GM19328 (cell line): ENCODE measurements around the gene IMP3.

Source experiments
- ATAC-seq: cut with Tn5 transposase; IDR thresholded peaks from one replicate; pipeline ENCODE4 v1.9.1; 2021; ENCODE audit warnings: mild to moderate bottlenecking, moderate library complexity; ENCODE audit not compliant: unreplicated experiment

IMP3 gene

DNA sequence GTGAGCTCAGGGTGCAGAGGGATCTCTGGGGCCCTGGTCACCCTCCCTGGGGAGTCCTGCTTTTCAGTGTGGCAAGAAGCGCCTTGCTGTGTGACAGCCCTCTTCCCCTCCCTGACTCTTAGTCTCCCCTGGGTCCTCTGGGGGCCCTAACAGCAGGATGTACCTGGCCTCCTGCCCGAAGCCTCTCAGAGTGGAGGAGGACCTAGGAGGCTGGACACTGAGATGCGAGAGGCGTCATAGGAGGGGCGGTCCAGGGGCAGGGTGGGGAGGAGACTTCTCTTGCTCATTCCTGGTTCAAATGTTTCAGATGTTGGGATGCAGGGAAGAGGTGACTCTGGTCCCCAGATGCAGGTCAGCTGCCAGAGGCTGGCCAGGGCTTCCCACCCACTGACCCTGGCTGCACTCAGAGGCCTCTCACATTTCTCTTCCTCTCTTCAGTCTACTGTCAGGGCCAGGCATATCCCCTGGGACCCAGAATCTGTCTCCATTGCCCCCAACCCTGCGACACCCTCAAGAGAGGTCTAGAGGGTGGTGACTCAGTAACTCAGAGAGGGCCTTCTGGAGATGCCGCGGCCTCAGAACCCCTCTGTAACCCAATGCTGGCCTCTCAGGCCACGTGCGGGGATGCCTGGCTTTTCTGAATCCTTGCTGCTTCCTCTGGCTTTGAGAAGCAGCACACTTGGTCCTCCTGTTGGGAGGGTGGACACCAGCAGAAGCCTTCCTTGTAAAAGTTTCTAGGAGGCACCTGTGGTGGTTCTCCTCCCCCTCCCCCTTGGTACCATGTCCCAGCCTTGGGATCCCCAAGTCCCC lies 33.6 kb upstream of the IMP3 start:
- no peak for ATAC-seq

DNA sequence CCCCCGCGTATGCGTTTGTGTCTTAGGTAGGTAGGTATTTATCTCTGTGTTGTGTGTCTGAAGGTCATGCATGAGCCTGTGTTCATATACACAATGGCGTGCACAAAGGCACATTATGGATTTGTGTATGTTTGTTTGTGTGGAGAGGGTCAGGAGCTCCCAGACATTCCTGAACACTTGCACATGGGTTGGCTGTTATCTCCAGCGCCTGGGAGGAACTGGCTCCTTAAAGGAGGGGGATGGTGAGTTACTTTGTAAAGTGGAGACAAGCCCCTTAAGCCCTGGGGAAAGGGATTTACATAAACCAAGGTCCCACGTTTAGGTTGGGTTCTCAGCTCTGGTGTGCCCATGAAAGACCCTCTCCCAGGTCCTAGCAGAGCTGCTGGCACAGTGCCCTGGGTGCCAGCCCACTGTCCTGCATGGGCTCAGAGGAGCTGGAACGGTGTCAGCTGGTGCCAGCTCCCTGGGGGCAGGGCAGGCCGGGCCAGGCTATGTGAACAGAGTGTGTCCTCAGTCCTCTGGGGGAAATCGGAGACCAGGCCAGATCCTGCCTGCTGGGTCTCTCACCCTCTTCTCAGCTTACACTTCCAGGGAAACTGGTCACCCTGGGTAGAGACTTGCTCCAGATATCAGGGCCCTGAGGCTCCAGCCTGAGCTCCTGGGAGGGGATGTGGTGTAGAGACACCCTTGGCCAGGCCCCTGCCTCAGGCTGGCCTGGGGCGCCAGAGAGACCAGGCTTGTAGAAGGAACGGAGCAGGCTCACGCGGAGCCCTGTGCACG lies 32.8 kb upstream of the IMP3 start:
- ATAC-seq = no peak

DNA sequence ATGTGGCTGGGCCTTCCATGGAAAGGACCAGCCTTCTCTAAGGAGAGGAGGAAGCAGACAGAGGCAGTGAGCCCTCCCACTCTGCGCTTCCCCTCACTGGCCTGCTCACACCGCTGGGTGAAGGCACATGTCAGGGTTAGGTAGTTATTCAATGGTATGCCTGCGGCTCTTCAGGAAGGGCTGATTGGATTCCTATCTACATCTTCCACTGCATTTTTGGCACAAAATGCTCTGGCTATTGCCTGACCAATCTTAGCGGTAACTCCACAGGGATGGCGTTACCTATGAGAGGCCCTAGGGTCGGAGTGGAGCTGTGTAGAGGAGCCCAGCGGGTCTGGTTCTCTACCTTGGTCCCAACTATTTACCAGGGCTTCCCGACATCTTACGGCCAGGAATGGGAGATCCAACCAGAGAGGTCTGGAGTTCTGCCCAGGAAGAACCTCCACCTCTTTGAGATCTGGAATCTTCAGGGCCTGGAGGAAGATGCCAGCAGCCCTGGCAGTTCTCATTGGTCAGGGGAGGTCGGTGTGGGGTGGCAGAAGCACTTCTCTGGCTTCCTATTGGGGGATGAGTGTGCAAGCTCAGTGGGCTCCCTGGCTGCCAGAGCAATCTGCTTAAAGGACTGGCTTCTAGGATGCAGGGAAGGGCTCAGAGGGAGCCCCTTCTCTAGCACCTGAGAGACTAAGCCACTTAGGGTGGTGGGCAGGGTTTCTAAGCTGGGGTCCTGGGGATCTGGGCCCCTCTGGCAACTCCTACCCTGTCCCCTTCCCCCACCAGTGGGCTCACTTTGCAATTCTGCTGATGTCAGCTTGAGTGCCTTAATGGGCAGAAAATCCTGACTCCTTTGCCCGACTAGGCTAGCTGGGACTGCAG lies 31.9 kb upstream of the IMP3 start:
- ATAC-seq = no peak

DNA sequence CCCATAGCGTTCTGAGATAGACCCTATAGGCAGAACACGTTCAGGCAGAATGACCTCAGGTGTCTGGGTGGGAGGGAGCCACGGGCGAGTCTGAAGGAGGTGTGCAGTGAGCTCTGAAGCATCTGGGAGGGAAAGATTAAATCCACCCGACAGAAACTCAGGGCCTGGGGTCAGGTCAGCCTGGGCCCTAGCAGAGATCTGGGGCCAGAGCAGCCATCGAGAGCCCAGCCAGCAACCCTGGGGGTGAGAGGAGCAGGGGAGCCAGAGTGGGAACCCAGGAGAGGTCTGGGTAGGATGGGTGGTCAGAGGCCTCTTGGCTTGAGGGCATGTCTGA lies 29.8 kb upstream of the IMP3 start:
- ATAC-seq = no peak

GRCh38 chr15:75669191-75669878 lies 29.3 kb upstream of the IMP3 start:
- no peak for ATAC-seq

DNA sequence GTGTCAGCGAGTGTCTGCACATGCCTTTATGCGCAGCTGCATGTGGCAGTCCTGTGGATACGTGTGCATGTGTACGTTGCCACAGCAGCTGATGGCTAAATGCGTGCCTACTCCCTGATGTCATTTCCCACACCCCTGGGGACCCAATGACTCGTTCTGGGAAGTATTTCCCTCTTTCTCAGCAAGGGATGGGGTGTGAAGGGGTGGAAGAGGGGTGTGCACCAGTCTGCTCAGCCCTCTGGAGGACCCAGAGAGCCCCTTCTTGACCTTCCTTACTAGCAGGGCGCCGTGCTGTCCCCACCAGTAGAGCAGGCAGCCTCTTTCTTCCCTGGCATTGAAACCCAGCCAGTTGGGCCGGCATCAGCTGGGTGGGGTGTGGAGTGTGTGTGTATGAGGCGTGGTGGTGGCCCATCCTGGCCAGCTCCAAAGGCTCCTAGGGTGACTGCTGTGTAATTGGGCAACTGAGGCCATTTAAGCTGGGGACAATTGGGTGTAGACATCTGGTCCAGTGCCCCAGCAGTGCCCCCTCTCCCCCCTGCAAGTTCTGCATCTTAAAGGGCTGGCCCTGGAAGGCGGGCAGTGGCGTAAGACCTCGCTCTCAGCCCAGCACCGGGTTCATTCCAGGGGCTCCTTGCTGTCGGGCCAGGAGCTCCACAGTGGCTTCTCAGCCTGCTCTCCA lies 26.9 kb upstream of the IMP3 start:
- ATAC-seq = no peak

- no peak for ATAC-seq
Observed at GRCh38 chr15:75663931-75664421, 24.0 kb upstream of the IMP3 start.

GRCh38 chr15:75662823-75663519 lies 22.9 kb upstream of the IMP3 start:
- no peak for ATAC-seq

DNA sequence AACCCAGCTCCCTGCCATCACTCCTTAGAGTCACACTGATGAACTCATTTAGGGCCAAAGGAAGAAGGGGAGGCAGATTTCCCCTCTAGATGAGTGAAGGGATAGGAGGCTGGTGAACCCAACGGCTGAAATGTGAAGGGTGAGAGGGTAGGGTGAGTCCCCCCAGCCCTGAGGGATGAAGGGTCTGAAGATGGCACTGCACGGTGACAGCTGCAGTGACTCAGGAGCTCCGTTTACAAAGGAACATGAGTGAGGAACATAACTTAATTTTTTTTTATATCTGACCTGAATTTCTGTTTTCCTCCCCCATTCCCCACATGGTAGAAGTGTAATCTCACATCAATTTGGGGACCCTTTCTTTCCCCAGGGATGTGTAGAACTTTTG lies 21.7 kb upstream of the IMP3 start:
- ATAC-seq = no peak

- ATAC-seq = no peak
Observed at GRCh38 chr15:75661100-75661755, 21.2 kb upstream of the IMP3 start.

- ATAC-seq = no peak
Observed at GRCh38 chr15:75659928-75660645, 20.1 kb upstream of the IMP3 start.

DNA sequence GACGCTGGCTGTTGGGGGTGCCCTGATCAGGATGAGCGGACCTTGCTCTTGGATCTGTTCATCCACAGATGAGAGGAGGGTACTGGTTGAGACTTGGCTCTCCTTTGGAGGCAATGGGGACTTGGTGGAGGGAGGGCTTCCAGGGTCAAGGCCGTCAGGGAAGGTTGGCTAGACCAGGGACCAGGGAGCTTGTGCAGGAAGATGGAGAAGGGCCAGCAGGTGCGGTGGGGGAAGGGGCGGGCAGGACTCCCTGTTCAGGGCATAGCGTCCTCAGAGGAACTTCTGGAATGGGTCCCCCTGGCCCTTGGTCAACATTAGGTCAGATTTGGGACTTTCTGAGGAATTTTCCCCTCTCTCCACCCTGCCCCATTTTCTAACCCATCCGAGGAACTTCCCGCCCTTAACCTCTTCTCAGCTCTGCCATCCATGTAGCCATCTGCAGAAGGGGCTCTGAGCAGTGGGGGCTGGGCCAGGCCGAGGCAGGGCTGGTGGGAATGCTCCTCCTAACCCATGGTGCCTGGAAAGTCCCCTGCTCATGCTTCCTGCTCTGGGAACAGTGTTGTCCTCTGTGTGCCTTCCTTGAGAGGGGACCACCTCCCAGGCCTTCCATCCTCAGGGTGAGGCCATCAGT lies 19.2 kb upstream of the IMP3 start:
- no peak for ATAC-seq

DNA sequence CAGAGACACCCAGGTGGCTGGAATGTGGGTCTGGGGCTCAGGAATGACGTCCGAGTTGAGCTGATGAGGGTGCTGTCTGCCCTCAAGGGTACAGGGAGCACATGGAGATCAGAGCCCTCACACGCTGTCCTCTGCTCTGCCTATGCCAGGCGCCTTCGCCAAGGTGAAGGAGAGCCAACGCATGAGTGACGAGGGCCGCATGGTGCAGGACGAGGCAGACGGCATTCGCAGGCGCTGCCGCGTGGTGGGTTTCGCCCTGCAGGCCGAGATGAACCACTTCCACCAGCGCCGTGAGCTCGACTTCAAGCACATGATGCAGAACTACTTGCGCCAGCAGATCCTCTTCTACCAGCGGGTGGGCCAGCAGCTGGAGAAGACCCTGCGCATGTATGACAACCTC lies 16.8 kb upstream of the IMP3 start:
- no peak for ATAC-seq

GRCh38 chr15:75656331-75656730 lies 16.3 kb upstream of the IMP3 start:
- ATAC-seq = no peak

DNA sequence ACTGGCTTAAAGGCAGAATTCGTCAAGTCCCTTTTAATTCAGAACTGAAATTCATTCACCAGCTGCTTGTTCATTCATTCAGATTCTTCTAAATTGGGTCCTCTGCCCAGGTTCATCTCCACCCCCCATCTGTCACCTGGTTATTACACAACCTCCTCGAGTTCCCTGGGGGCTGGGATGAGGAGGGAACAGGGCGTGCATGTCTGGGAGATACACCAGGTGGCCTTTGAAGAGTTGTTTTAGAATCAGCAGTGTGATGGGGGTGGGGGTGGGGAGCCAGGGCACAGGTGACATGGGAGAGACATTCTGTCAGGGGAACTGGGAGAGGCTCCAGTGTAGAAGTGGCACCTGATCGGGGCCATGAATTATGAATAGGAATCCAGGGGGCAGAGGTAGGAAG lies 15.9 kb upstream of the IMP3 start:
- ATAC-seq = no peak

- no peak for ATAC-seq
Observed at GRCh38 chr15:75654201-75654907, 14.3 kb upstream of the IMP3 start.

GRCh38 chr15:75653347-75653913 lies 13.4 kb upstream of the IMP3 start:
- no peak for ATAC-seq
